ENCODE data around the gene PRKCZ.

GRCh38 chr1:2172012-2172411 lies 121.8 kb downstream of the PRKCZ start:
- TF ChIP-seq POLR2A (IDR thresholded peaks at IDR 0.05), result no peak
- TF ChIP-seq CTCF (IDR thresholded peaks at IDR 0.05), result no peak
- TF ChIP-seq EP300 (IDR thresholded peaks at IDR 0.05), result no peak
